Large intestine (tissue), 3 donors: ENCODE results near the gene ZFHX3. TPM values are rescaled to one million over a fixed set of nuclear protein-coding genes. Genes with fewer than 3 reads are reported as not detected.

Experiments used
- DNase-seq, 2 donors: peaks; one replicate each; pipeline versions ENCODE4 v3.0.0 to v3.0.0-alpha.2; 2013
- H3K27ac ChIP-seq: one replicate; pipeline ENCODE4 v1.5.1; 2013; ENCODE audit warnings: low read length
- H3K27me3 ChIP-seq: 2 replicates; pipeline ENCODE4 v1.6.1; 2013; ENCODE audit warnings: low read length; ENCODE audit not compliant: control insufficient read depth, insufficient read depth
- H3K36me3 ChIP-seq: 2 replicates; pipeline ENCODE4 v1.6.1; 2013; ENCODE audit warnings: low read length; ENCODE audit not compliant: control insufficient read depth, insufficient read depth
- H3K4me1 ChIP-seq: one replicate; pipeline ENCODE4 v1.6.1; 2013; ENCODE audit warnings: low read length; ENCODE audit not compliant: control insufficient read depth, insufficient read depth
- H3K4me3 ChIP-seq: one replicate; pipeline ENCODE4 v1.5.1; 2013; ENCODE audit warnings: low read length
- H3K9me3 ChIP-seq: one replicate; pipeline ENCODE4 v1.6.1; 2013; ENCODE audit warnings: mild to moderate bottlenecking, low read depth, low read length, moderate library complexity; ENCODE audit not compliant: control insufficient read depth
- WGBS: methylation state at CpG from one replicate; pipeline ENCODE4 v1.1.5; 2013; ENCODE audit warnings: low lambda C conversion rate; ENCODE audit not compliant: insufficient coverage; 5-methylcytosine and 5-hydroxymethylcytosine counted together
- polyA plus RNA-seq: library from polyadenylated mRNA; unstranded; fragments of 120-200 nt; gene quantifications from one replicate; pipeline ENCODE4 v1.2.1, GENCODE V29; 2013

ZFHX3 gene
- polyA plus RNA-seq, 1 donor, result 10.5 TPM

- peak in 1 of 2 donors; percentile 34 for DNase-seq
- Histone ChIP-seq H3K27me3 (no peaks in the 10 kb centered on the region), H3K9me3 (no peaks in the 10 kb centered on the region), H3K36me3 (no peaks in the 10 kb centered on the region), H3K27ac (no peak overlapping the region), H3K4me1 (peaks cover 37% of the 10 kb centered on the region), H3K4me3 (no peak overlapping the region)
- WGBS, result 100% methylated on average over 2 of the region's 5 CpGs
Measured at GRCh38 chr16:72873044-72873443, 174.9 kb downstream of the ZFHX3 start.

GRCh38 chr16:72865835-72866234 lies 182.1 kb downstream of the ZFHX3 start:
- Histone ChIP-seq H3K4me3 (no peak overlapping the region), H3K36me3 (peaks cover 6% of the 10 kb centered on the region), H3K9me3 (no peaks in the 10 kb centered on the region), H3K4me1 (no peaks in the 10 kb centered on the region), H3K27me3 (no peaks in the 10 kb centered on the region), H3K27ac (no peak overlapping the region)
- DNase-seq, result no peak
- WGBS, result no CpG with 5 or more reads among the region's 7 CpGs

- WGBS, result no CpG with 5 or more reads among the region's 5 CpGs
- no peak overlapping the region for H3K27ac ChIP-seq
- DNase-seq, result no peak
- no peaks in the 10 kb centered on the region for H3K4me1 ChIP-seq
- H3K9me3 ChIP-seq, result no peaks in the 10 kb centered on the region
- H3K4me3 ChIP-seq, result no peak overlapping the region
- H3K27me3 ChIP-seq, result no peaks in the 10 kb centered on the region
- peaks cover 6% of the 10 kb centered on the region for H3K36me3 ChIP-seq
Measured at GRCh38 chr16:72865258-72865657, 182.7 kb downstream of the ZFHX3 start.

- H3K4me1 ChIP-seq, result no peaks in the 10 kb centered on the region
- H3K27me3 ChIP-seq, result no peaks in the 10 kb centered on the region
- no CpG with 5 or more reads among the region's 6 CpGs for WGBS
- H3K27ac ChIP-seq, result no peak overlapping the region
- DNase-seq, result no peak
- H3K36me3 ChIP-seq, result peaks cover 6% of the 10 kb centered on the region
- no peaks in the 10 kb centered on the region for H3K9me3 ChIP-seq
- no peak overlapping the region for H3K4me3 ChIP-seq
Measured at GRCh38 chr16:72864130-72864833, 183.6 kb downstream of the ZFHX3 start.

- H3K9me3 ChIP-seq, result no peaks in the 10 kb centered on the region
- no peak for DNase-seq
- H3K4me1 ChIP-seq, result no peaks in the 10 kb centered on the region
- H3K4me3 ChIP-seq, result no peak overlapping the region
- H3K27me3 ChIP-seq, result no peaks in the 10 kb centered on the region
- H3K36me3 ChIP-seq, result peaks cover 6% of the 10 kb centered on the region
- no peak overlapping the region for H3K27ac ChIP-seq
Measured at GRCh38 chr16:72862090-72862489, 185.8 kb downstream of the ZFHX3 start.

- 80% methylated on average over 6 of the region's 14 CpGs for WGBS
- H3K9me3 ChIP-seq, result no peaks in the 10 kb centered on the region
- no peaks in the 10 kb centered on the region for H3K4me1 ChIP-seq
- no peak for DNase-seq
- no peak overlapping the region for H3K27ac ChIP-seq
- H3K27me3 ChIP-seq, result no peaks in the 10 kb centered on the region
- H3K4me3 ChIP-seq, result no peak overlapping the region
- H3K36me3 ChIP-seq, result peaks cover 6% of the 10 kb centered on the region
Measured at GRCh38 chr16:72860726-72861562, 187.0 kb downstream of the ZFHX3 start.

GRCh38 chr16:72859581-72859980 lies 188.3 kb downstream of the ZFHX3 start:
- H3K27me3 ChIP-seq, result no peaks in the 10 kb centered on the region
- H3K4me3 ChIP-seq, result no peak overlapping the region
- DNase-seq, result no peak
- WGBS, result no CpG with 5 or more reads among the region's 6 CpGs
- no peaks in the 10 kb centered on the region for H3K4me1 ChIP-seq
- no peak overlapping the region for H3K27ac ChIP-seq
- peaks cover 3% of the 10 kb centered on the region for H3K36me3 ChIP-seq
- no peaks in the 10 kb centered on the region for H3K9me3 ChIP-seq

- no peak for DNase-seq
- Histone ChIP-seq H3K27me3 (no peaks in the 10 kb centered on the region), H3K4me3 (no peak overlapping the region), H3K9me3 (no peaks in the 10 kb centered on the region), H3K36me3 (no peaks in the 10 kb centered on the region), H3K27ac (no peak overlapping the region), H3K4me1 (no peaks in the 10 kb centered on the region)
- 58% methylated on average over 3 of the region's 21 CpGs for WGBS
Measured at GRCh38 chr16:72858665-72859493, 189.0 kb downstream of the ZFHX3 start.

- no peaks in the 10 kb centered on the region for H3K9me3 ChIP-seq
- no peaks in the 10 kb centered on the region for H3K4me1 ChIP-seq
- DNase-seq, result no peak
- 80% methylated on average over 1 of the region's 14 CpGs for WGBS
- no peak overlapping the region for H3K4me3 ChIP-seq
- no peak overlapping the region for H3K27ac ChIP-seq
- H3K36me3 ChIP-seq, result no peaks in the 10 kb centered on the region
- no peaks in the 10 kb centered on the region for H3K27me3 ChIP-seq
Measured at GRCh38 chr16:72857834-72858664, 189.9 kb downstream of the ZFHX3 start.

GRCh38 chr16:72856797-72857196 lies 191.1 kb downstream of the ZFHX3 start:
- Histone ChIP-seq H3K4me1 (no peaks in the 10 kb centered on the region), H3K27ac (no peak overlapping the region), H3K9me3 (no peaks in the 10 kb centered on the region), H3K36me3 (no peaks in the 10 kb centered on the region), H3K27me3 (no peaks in the 10 kb centered on the region), H3K4me3 (no peak overlapping the region)
- DNase-seq, result no peak
- no CpG with 5 or more reads among the region's 1 CpG for WGBS
